Osteoblast (primary cell): ENCODE data around the gene SLC39A9. TPM values are rescaled to one million over a fixed set of nuclear protein-coding genes. Genes with fewer than 3 reads are reported as not detected.

Source experiments
- DNase-seq: peaks from one replicate; pipeline ENCODE4 v3.0.0; 2011; ENCODE audit warnings: low spot score, mixed read lengths; ENCODE audit not compliant: insufficient read length; ENCODE audit errors: missing footprints
- H2AFZ ChIP-seq: 2 replicates; pipeline ENCODE4 v1.6.0; 2011; ENCODE audit warnings: mild to moderate bottlenecking, low read length
- H3K27ac ChIP-seq: 2 replicates; pipeline ENCODE4 v1.5.1; 2011; ENCODE audit warnings: mild to moderate bottlenecking, low read depth, low read length, moderate library complexity
- H3K27me3 ChIP-seq: 2 replicates; pipeline ENCODE4 v1.6.0; 2012; ENCODE audit warnings: mild to moderate bottlenecking, control low read depth, inconsistent platforms, low read length, moderate library complexity; ENCODE audit not compliant: insufficient read depth
- H3K36me3 ChIP-seq: 2 replicates; pipeline ENCODE4 v1.5.1; 2011; ENCODE audit warnings: mild to moderate bottlenecking, low read length, control low read depth, moderate library complexity; ENCODE audit not compliant: insufficient read depth
- H3K4me1 ChIP-seq: 2 replicates; pipeline ENCODE4 v1.5.1; 2011; ENCODE audit warnings: mild to moderate bottlenecking, low read length, control low read depth, moderate library complexity; ENCODE audit not compliant: insufficient read depth
- H3K4me2 ChIP-seq: 2 replicates; pipeline ENCODE4 v1.6.0; 2011; ENCODE audit warnings: mild to moderate bottlenecking, low read length; ENCODE audit not compliant: insufficient read depth
- H3K4me3 ChIP-seq: fragments of 200-600 bp; sonication (generic); 3 replicates; pipeline ENCODE4 v1.5.1; 2012; ENCODE audit warnings: mild to moderate bottlenecking, low read length, inconsistent platforms; ENCODE audit not compliant: insufficient read depth
- H3K79me2 ChIP-seq: 2 replicates; pipeline ENCODE4 v1.6.0; 2012; ENCODE audit warnings: mild to moderate bottlenecking, low read length, control low read depth, inconsistent platforms; ENCODE audit not compliant: insufficient read depth
- H3K9me3 ChIP-seq: 2 replicates; pipeline ENCODE4 v1.5.1; 2011; ENCODE audit warnings: low read depth, low read length, control low read depth
- H4K20me1 ChIP-seq: 2 replicates; pipeline ENCODE4 v1.6.0; 2012; ENCODE audit warnings: mild to moderate bottlenecking, low read length, control low read depth; ENCODE audit not compliant: insufficient read depth
- CTCF ChIP-seq: IDR thresholded peaks from 2 replicates; pipeline ENCODE4 v1.5.1; 2011; ENCODE audit warnings: mild to moderate bottlenecking, low read depth, low read length, moderate library complexity; ENCODE audit errors: extremely low read depth
- total RNA-seq: library from RNA; depleted of rRNA; stranded (reverse); fragments of >200 nt; gene quantifications from 2 replicates; pipeline ENCODE4 v1.2.3, GENCODE V29; 2012

SLC39A9 gene
- total RNA-seq, 1 donor, result 163 TPM

- Histone ChIP-seq H3K79me2 (no peaks in the 10 kb centered on the region), H3K36me3 (no peaks in the 10 kb centered on the region), H4K20me1 (no peaks in the 10 kb centered on the region), H2AFZ (no peak overlapping the region), H3K9me3 (no peaks in the 10 kb centered on the region), H3K27ac (no peak overlapping the region), H3K4me3 (no peak overlapping the region), H3K4me1 (peaks cover 10% of the 10 kb centered on the region), H3K4me2 (no peak overlapping the region), H3K27me3 (no peaks in the 10 kb centered on the region)
- TF ChIP-seq CTCF, result no peak
- DNase-seq, result peak; percentile 65
Observed at GRCh38 chr14:69351911-69352310, 46.6 kb upstream of the SLC39A9 start.

DNA sequence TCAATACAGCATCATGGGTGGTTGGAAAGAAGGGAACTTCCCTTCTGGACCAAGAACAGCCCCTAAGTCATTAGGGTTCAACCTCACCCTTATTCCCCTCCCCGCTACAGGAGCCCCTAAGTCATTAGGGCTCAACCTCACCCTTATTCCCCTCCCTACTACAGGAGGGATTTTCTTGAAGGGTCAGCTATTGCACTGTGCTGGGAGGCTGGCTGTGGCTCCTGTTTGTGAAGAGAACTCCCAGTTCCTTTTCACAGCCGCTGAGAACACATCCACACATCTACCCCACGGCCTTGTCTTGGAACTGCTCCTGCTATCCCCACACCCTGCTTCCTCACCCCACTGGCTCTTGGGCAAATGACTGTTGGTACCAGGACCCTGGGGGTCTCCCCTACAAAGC, 45.3 kb upstream of the SLC39A9 start:
- no peaks in the 10 kb centered on the region for H4K20me1 ChIP-seq
- no peaks in the 10 kb centered on the region for H3K9me3 ChIP-seq
- no peaks in the 10 kb centered on the region for H3K79me2 ChIP-seq
- peaks cover 10% of the 10 kb centered on the region for H3K4me1 ChIP-seq
- no peaks in the 10 kb centered on the region for H3K36me3 ChIP-seq
- H2AFZ ChIP-seq, result no peak overlapping the region
- TF ChIP-seq CTCF, result no peak
- H3K4me2 ChIP-seq, result no peak overlapping the region
- H3K27me3 ChIP-seq, result peaks cover 2% of the 10 kb centered on the region
- no peak overlapping the region for H3K4me3 ChIP-seq
- H3K27ac ChIP-seq, result no peak overlapping the region
- peak; percentile 15 for DNase-seq

GRCh38 chr14:69354383-69355153, 43.9 kb upstream of the SLC39A9 start:
- Histone ChIP-seq H4K20me1 (no peaks in the 10 kb centered on the region), H3K36me3 (no peaks in the 10 kb centered on the region), H2AFZ (no peak overlapping the region), H3K79me2 (no peaks in the 10 kb centered on the region), H3K4me3 (no peak overlapping the region), H3K4me2 (no peak overlapping the region), H3K27me3 (peaks cover 2% of the 10 kb centered on the region), H3K4me1 (peaks cover 10% of the 10 kb centered on the region), H3K27ac (no peak overlapping the region), H3K9me3 (no peaks in the 10 kb centered on the region)
- TF ChIP-seq CTCF, result no peak
- peak; percentile 58 for DNase-seq

GRCh38 chr14:69355154-69355597, 43.3 kb upstream of the SLC39A9 start:
- Histone ChIP-seq H4K20me1 (no peaks in the 10 kb centered on the region), H3K36me3 (no peaks in the 10 kb centered on the region), H3K27me3 (peaks cover 2% of the 10 kb centered on the region), H3K4me2 (no peak overlapping the region), H3K4me1 (peaks cover 10% of the 10 kb centered on the region), H3K9me3 (no peaks in the 10 kb centered on the region), H2AFZ (peak overlapping the region; percentile 35), H3K4me3 (no peak overlapping the region), H3K79me2 (no peaks in the 10 kb centered on the region), H3K27ac (no peak overlapping the region)
- peak; percentile 30 for DNase-seq
- no peak for TF ChIP-seq CTCF
